Sigmoid colon (tissue), 4 donors: Measurements from ENCODE around the gene GADL1.

Experiments
- CTCF ChIP-seq, 4 experiments: fragments of 450-650 bp in 3 of 4; fragments of 200-600 bp in 1 of 4; IDR thresholded peaks; one replicate each; pipeline ENCODE4 v1.5.1; 2016 to 2019; ENCODE audit warnings: antibody characterized with exemption in 4 of 4, mild to moderate bottlenecking in 3 of 4, moderate library complexity in 2 of 4
- POLR2AphosphoS5 ChIP-seq, 4 donors: sonication (generic); formaldehyde crosslinking; IDR thresholded peaks; one replicate each; pipeline ENCODE4 v1.6.1; 2017; ENCODE audit warnings: antibody characterized with exemption in 4 of 4

GRCh38 chr3:30694668-30695067, 199.8 kb downstream of the GADL1 start:
- TF ChIP-seq CTCF (IDR thresholded peaks at IDR 0.05) (no peak), POLR2AphosphoS5 (IDR thresholded peaks at IDR 0.05) (no peak)
